22Rv1 (cell line): ENCODE results near the gene IFRD1.

Experiments used
- ZFX ChIP-seq: fragments of 450-650 bp; IDR thresholded peaks from 2 replicates; pipeline ENCODE4 v1.6.1; 2017; ENCODE audit warnings: antibody characterized with exemption, borderline replicate concordance
- TF ChIP-seq, protein P1 (sequence below): fragments of 450-650 bp; IDR thresholded peaks from 2 replicates; pipeline ENCODE4 v1.5.1; 2017; ENCODE audit warnings: mild to moderate bottlenecking

GRCh38 chr7:112427984-112428383, 22.3 kb upstream of the IFRD1 start:
- no peak for TF ChIP-seq ZFX
- TF ChIP-seq, protein P1, sequence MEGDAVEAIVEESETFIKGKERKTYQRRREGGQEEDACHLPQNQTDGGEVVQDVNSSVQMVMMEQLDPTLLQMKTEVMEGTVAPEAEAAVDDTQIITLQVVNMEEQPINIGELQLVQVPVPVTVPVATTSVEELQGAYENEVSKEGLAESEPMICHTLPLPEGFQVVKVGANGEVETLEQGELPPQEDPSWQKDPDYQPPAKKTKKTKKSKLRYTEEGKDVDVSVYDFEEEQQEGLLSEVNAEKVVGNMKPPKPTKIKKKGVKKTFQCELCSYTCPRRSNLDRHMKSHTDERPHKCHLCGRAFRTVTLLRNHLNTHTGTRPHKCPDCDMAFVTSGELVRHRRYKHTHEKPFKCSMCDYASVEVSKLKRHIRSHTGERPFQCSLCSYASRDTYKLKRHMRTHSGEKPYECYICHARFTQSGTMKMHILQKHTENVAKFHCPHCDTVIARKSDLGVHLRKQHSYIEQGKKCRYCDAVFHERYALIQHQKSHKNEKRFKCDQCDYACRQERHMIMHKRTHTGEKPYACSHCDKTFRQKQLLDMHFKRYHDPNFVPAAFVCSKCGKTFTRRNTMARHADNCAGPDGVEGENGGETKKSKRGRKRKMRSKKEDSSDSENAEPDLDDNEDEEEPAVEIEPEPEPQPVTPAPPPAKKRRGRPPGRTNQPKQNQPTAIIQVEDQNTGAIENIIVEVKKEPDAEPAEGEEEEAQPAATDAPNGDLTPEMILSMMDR = no peak
